Stimulated activated CD4-positive, alpha-beta T cell treated with anti-CD3 and anti-CD28 coated beads, Interleukin-4, amount 100 ng/mL, for 1 hour (primary cell): ENCODE measurements around the gene DGCR2.
"Not testable (repeated sequence)": the region's sequence is repeated elsewhere in the genome, so short reads cannot be mapped to it uniquely, and the experiment has no call there.

Experiments
- DNase-seq: peaks from one replicate; pipeline ENCODE4 v3.0.0-alpha.2; 2020

The DGCR2 gene

DNA sequence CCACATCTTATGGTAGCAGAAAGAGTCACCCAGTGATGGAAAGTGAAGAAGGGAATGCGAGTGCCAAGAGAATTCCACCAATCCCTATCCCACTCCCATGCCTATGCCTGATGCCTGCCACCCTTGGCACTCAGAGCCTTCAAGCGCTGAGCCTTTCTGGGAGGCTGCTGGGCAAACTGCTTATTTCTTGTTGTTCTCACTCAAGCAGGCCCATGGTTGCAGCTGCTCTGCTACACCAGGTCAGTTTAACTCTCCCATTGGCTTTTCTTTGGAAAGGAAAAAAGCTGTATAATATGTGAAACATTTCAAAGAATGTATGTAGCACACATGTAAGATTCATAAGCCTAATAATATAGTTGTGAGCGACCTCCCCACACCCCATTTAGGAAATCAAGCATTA lies 41.4 kb downstream of the DGCR2 start:
- no peak for DNase-seq

DNA sequence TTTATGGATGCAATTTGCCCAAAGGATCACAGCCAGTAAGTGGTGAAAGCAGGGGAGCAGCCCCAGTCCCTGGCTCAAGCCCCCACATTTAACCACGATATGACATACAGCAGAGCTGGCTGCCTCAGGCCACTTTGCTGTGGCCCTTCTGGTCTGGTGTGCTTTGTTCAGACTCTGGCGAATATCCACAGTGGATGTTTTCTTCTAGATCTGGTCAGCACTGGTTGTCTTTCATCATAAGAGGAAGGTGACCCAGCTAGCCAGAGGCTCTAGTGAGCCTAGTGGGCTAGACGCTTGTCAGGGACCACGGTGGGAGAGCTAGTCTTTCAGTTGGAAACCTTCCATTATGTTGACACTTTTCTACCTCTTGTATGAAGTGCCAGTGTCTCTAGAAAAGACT lies 42.5 kb downstream of the DGCR2 start:
- DNase-seq = no peak

DNA sequence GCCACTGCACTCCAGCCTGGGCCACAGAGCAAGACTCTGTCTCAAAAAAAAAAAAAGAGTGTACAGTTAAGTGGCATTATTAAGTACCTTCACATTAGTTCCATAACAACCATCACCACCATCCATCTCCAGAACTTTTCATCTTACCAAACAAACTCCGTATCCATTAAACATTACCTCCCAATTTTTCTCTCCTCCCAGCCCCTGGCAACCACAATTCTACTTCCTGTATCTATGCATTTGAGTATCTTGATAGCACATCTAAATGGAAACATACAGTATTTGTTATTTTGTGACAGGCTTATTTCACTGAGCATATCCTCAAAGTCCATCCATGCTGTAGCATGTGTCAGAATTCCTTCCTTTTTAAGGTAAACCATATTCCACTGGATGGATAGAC lies 46.8 kb downstream of the DGCR2 start:
- no peak for DNase-seq

DNA sequence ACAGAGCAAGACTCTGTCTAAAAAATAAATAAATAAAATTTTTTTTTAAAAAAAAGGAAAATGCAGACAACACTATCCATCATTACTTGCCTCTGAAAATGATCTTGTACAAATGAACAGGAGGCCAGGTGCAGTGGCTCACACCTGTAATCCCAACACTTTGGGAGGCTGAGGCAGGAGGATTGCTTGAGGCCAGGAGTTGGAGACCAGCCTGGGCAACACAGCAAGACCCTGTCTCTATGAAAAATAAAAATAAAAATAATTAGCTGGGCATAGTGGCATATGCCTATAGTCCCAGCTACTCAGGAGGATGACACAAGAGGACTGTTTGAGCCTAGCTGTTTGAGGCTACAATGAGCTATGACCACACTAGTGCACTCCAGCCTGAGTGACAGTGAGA lies 49.4 kb downstream of the DGCR2 start:
- not testable (repeated sequence) for DNase-seq

DNA sequence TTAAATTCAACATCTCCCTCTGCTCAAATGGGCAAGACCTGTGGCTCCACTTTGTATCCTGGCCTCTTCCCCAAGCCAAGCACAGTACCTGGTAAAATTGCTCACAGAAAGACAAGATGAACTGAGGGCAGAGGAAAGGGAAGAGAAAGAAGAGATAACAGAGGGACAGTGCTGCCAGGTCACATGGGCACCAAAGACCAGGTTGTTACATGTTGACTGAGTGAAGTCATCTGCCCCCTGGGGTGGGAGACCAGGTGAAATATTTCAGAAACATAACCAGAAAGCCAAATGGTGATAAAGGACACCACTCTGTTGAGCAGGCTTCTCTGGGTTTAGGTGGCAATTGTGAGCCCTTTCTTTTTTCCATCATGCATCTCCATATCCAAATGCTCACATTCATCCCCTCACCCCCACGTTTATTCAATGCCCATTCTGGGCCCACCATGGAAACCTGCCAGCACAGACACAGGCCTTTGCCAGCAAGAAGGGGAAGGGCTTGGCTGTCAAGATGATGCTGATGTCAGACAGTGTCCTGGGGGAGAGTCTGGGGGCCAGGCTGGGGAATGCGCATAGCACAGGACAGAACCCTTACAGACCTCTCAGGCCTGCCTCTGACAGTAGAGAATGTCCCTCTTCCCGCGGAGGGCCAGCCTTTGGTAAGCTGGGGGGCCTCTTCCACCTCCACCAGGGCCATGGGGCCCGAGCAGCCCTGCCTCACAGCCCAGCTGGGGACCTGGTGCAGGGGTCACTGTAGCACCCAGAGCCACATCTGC lies 51.6 kb downstream of the DGCR2 start:
- DNase-seq = no peak

DNA sequence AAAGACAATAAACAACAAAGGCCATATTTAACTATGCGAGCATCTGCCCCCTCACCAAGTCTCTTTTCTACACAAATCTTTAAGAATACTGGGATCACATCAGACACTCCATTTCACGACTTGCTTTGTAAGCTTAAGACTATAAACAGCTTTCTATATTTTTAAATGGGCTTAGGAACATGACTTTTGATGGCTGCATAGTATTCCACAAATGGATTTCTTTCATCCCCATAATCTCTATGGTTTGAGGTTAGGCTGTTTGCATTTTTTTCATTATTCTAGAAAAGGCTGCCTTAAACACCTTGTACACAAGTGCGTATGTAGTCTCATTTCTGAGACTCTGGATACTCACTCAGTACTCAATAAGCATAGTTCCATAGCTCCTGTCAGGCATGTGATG lies 52.8 kb downstream of the DGCR2 start:
- DNase-seq = no peak

DNA sequence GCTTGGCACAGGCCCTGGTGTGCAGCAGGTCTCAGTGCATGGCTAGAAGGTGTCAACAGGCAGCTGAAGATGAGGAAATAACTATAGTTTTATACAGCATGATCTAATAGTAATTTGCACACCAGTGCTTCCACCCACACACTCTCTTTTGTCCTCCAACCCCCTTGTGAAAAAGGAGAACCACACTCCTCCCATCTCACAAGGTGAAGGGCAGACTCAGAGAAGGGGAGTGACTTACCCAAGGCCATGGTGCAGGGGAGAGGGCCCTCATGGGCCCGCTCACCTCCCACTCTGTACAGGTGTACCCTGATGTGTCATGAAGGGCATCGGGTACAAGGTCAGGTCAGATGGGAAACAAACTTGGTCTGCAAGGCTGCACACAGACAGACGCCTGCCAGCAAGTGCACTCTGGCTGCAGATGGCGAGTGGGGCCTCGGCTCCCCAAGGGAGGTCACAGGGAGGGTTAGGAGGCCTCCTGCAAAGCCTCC lies 53.4 kb downstream of the DGCR2 start:
- DNase-seq = no peak

DNA sequence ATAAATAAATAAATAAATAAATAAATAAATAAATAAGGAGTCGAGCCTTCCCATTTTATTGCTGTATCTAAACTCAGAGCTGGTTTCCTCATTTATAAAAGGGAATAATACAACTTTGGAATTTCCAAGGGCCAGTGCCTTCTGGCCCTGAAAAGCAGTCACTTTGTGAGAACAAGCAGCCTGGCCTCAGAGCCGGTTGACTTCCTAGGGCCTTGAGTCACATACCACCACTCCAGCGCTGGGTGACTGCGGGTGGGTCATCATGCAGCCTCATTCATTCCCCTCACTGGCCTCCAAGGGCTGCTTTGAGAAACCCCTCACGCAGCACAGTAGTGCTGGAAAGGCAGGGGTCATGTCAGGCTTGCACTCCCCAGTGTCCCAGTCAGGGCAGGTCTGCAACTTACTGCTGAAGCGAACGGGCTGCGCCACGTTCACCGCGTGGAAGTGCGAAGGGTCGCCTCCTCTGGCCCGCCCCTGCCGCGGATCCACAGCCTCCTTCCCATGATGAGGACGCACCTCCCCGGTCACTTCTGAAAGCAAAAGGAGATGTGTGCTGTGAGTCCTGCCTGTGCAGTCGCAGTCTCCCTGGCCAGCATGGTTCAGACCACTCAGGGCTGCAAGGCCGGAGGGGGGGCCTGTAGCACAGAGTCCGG lies 54.4 kb downstream of the DGCR2 start:
- no peak for DNase-seq

DNA sequence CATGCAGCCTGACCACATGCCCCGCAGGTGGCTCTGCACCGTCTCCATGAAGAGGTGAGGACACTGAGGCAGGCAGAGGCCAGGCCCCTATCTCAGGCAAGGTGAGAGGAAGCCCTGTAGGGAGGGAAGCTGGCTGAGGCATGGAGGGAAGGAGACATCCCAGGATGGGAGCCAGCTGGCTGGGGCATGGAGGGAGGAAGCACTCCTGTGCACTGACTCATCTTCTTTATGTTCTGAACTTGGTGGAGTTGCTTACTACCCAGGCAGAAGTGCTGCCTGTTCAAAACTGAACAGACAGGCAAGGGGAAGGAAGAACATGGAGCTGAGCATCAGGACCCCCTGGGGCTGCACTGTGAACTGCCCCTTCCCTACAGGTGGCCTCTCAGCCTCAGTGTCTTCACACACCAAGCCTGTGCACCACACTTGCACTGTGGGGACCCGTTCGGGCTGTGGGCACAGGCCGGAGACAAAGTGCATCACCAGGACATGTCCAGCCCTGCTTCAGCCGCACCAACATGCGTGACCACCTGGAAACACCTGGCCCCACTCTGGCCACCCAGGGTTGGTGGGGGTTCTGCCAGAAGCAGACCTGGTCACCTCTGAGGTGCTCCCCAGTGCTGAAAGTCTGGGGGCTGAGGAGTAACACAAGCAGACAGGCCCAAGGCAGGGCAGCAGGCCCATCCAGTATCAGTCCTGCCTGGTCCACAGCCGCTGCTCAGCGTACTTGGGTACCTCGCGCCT lies 55.5 kb downstream of the DGCR2 start:
- DNase-seq = no peak

DNA sequence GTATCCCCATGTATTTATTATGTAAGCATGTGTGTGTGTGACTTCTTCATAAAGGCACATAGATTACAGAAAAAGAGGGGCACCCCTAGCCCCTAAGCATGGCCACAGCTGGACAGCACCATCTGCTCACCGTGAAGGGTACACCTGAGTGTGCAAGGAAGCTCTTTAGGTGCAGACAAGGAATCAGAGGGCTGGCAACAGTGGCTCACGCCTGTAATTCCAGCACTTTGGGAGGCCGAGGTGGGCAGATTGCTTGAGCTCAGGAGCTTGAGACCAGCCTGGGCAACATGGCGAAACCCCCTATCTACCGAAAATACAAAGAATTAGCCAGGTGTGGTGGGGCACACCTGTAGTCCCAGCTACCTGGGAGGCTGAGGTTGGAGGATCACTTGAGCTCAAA lies 56.3 kb downstream of the DGCR2 start:
- DNase-seq = no peak

DNA sequence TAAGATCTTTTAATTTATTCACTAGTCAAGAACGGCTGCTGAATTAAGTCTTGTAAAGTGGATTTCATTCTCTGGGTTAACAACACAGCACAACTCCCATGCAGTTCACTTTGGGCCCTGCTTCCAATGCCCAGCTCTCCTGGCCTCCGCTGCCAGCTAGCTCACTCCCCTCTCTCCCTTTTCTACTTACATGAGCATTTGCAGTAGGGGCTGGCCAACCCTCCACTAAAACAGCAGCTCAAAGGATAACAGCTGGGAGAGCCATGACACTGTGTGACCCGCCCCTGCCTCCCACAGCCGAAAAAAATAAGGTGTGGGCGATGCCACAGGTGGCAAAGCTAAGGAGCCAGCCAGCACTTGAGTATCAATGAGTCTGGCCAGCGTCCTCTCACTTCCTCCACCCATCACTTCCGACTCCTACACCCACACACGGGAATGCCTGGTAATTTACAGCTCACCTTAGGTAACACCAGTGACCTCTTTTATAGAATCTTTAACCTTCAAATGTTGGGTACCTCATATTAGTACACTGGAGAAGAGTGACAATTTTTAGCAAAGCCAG lies 56.8 kb downstream of the DGCR2 start:
- no peak for DNase-seq

DNA sequence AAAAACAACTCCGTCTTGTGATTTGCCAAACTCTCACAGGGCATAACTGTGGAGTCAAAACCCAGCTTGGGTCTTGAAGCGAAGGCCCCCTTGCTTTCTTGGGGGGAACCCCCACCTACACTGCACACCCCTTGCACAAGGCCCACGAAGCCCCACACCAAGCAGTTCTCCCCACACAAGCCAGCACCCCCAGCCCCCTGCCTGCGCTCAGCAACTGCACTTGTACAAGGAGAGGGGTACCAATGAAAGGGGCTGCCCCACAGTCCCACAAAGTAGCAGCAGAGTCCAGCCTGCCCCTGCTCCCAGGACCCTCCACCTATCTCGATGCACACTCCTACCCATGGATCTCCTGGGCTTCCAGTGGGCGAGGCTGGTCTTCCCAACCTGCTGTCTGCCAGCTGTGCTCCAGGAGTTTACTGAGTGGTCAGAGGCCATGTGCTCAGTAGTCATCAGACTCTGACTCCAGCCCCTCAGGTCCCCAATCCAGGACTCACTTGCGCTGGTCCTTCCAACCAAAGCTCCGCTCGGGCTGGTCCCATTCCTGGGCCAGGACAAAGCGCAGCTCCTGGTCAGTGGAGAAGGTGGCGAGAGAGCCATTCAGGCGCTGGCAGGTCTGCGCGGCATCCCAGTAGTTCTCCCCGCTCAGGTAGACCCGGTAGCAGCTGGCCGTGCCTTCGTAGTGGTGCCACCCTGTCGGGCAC lies 57.7 kb downstream of the DGCR2 start:
- DNase-seq = no peak

DNA sequence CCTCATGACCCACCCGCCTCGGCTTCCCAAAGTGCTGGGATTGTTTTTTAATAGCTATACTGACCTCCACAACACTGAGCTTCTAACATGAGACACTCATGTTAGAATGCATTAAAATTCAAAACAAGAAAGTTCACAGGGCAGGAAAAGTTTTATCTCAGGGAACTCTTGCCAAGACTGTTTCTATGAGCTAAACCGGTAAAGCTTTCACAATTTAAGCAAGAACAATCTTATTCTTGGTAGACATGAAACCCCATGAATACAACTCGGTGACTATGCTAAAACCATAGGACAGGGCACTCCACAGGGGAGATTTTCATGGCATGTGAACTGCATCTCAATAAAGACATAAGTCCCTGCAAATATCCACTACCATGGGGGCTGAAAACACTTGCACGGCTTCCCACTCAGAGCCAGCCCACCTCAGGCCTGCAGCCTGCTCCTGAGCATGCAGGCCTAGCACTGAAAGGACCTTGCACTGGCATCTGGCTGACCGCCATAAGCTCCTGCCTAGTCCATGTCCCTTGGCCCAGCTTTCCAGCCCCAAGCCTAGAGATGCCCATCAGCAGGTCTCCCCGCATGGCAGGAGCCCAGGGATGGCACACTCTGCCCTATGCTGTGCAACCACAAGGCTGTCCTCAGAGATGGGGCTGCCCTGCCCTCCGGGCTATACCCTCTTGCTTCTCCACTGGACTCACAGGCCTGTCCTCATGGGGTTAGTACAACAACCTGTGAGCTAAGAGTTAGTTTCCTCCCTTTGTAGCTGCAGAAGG lies 58.4 kb downstream of the DGCR2 start:
- DNase-seq = no peak

DNA sequence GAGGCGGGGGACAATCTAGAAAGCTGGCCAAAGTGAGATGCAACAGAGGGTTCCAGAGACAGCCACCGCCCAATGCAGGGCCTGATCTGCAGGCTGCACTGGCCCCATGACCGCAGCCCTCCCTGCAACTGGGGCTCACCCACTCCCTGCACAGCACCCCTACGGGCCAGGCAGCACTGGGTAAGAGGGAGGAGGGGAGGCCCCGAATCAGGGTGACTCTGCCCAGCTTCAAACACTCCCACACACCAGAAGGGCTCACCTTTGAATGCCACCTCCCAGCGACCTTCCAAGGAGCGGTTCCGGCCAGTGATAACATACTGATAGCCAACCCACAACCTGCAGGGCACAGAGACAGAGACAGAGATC lies 59.3 kb downstream of the DGCR2 start:
- no peak for DNase-seq

DNA sequence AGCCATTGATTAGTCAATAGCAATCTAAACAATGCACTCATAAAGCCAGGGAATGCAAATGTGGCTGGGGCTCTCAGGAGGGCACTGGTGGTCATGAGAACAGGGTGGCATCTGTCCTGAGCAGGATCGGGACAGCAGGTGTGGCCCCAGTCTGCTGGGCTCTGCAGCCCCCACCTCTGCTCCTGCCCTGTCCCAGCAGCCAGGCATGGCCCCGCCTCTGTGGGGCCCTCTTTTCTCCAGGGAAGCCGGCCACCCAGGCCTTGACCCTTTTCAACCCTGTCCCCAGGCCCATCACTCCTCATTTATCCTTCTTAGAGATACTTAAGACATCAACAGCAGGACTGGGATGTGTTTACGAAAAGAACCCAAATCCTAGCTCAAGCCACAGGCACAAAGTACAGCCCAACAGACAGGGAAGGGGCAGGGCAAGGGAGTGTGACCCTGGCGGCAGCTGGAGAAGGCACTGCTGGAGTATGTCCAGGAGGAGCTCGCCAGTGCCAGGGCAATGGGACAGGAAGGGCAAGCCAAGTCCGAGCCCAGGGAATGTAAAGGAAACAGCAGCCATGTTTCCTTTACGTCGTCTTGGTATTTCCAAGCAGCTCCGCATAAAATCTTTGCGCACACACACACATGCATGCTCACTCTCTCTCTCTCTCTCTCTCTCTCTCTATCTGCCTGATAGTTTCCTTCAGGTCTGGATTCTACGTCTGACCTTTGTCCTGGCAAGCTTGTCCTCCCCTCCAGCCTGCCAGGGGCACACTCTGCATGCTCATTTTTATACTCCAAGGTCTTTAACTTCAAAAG lies 59.9 kb downstream of the DGCR2 start:
- DNase-seq = no peak

DNA sequence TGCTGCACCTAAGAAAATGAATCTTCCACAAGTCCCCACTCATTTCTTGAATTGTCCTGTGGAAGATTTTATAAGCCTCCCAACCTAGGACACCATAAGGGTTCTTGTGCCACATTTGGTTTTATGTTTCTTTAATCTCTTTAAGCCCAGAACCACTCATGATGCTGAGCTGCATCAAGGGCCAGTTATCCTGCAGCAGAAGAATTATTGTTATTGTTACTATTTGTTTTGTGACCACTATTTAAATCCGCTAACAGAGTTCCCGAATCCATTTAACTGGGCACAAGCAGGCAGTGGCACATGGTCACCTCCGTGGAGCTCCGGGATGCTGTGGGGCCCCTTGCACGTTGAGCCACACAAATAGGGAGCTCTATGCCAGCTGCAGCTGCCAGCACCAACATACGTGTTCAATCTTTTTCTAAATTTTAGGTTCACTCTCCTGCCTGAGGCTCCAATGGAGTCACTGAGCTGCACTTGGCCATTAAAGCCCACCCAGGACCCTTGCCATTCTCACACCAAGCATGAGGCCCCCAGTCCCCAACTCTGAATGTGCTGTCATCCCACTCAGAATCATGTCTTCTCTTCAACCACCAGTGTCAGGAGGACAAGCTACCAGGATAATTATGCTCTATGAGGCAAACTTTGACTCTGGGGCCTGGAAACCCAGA lies 60.6 kb downstream of the DGCR2 start:
- no peak for DNase-seq

DNA sequence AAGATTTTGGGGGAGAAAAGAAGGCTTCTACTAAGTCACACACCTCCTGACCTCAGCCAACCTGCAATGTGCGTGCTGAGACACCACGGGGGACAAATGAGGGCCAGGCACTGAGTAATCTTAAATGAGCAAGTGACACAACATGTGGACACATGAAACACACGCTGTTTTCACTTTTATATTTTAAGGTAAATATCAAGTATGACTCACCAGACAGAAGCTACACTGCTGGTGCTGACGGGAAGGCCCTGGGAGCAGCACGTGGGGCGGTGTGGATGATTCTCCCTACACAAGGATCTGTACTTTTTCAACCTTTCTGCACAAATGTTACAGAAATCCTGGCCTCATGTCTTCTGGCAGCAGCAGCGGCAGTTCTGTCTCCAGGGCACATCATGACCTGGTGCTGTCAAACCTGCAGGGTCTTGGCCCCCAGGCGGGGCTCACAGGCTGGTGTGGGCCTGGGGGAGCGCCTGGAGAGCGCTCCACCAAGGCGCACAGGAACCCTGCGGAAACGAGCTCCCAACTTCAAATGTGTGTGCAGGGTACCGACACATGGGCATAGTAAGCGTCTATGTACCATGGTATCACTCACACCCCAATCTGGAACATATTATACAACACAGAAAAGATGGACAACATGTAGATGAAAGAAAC lies 61.7 kb downstream of the DGCR2 start:
- no peak for DNase-seq

DNA sequence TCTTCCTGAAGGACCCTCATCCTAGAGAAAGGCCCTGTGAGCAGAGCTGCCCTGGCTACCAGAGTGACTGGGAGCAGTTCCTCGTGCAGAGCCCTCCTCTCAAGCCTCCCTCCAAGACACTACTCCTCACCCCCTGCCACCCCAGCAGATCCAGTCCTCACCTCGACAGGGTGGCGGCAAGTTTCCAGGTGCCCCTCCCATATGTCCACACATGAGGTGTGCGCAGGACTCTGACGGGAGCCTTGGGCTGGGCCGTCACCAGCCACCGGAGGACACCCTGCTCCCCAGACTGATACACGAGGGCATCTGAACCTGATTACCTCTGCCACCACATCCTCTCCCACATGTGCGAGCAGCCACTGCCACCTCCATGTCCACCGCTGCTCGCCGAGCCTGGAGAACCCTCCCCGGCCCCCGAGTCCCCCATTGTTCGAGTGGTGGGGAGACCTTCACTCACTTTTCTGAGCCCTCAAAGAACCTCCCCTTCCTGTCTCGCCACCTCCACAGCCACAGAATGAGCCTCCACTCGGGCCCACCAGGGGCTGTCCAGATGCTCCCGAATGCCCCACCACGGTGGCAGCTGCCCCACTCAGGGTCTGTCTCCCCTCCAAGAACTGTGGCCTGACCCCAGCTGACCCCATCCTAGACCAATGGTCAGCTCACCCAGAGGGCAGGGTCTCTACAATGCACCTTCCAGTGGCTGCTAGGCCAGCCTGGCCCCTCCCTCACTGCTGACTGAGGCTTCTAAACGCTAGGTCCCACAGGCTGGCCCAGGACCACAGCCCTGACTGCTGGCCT lies 62.5 kb downstream of the DGCR2 start:
- DNase-seq = no peak

DNA sequence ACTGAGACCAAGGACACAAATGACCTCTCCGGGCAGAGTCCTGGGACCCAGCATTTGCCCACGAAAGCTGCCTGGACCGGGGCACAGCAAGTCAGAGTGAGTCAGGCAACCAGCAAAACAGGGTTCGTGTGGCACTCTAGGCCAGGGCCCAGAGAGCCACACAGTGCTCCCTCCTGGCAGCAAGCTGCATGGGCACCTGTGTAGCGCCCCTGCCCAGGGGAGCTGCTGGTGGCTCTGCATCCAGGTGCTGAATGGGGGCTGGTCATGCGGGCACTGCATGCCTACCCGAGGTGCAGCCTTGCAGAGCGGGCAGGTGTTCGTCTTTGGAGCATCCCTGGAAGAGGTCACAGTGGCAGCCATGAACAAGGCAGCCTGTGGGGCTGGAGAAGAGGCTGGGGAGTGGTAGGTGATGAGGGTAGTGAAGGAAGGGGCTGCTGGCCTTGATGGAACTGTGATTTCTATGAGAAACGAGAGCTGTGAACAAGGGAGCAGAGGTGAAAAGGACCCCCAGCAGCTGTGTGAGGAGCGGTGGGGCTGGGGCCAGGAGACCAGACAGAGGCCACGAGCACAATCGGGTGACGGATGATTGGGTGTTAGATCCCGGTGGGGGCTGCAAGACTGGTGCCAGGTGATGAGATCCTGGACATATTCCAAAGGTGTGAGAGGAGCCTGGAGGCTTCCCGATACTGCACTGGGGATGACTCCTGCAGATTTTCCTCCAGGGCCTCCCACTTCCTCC lies 63.3 kb downstream of the DGCR2 start:
- no peak for DNase-seq
